ENCODE data around the gene ATOH1. TPM values are rescaled to one million over a fixed set of nuclear protein-coding genes. Genes with fewer than 3 reads are reported as not detected.

Gene ATOH1
- total RNA-seq, 6 donors from 2014 or later: not detected

- DNase-seq (no peak), ATAC-seq (ENCODE audit: low FRiP score in 2 of 2) (no peak)
- WGBS, 2 donors: 59 to 62% methylated on average over 2 of the region's 2 CpGs
- no peaks in the 10 kb centered on the region for H3K4me1 ChIP-seq
- no peaks in the 10 kb centered on the region for H3K27me3 ChIP-seq
- no peak overlapping the region for H3K4me3 ChIP-seq
- H3K9me3 ChIP-seq: no peaks in the 10 kb centered on the region
- no peak overlapping the region for H3K27ac ChIP-seq
- TF ChIP-seq POLR2AphosphoS5 (IDR thresholded peaks at IDR 0.05) (no peak), EP300 (IDR thresholded peaks at IDR 0.05) (no peak), POLR2A (IDR thresholded peaks at IDR 0.05) (no peak)
- TF ChIP-seq, protein P1, sequence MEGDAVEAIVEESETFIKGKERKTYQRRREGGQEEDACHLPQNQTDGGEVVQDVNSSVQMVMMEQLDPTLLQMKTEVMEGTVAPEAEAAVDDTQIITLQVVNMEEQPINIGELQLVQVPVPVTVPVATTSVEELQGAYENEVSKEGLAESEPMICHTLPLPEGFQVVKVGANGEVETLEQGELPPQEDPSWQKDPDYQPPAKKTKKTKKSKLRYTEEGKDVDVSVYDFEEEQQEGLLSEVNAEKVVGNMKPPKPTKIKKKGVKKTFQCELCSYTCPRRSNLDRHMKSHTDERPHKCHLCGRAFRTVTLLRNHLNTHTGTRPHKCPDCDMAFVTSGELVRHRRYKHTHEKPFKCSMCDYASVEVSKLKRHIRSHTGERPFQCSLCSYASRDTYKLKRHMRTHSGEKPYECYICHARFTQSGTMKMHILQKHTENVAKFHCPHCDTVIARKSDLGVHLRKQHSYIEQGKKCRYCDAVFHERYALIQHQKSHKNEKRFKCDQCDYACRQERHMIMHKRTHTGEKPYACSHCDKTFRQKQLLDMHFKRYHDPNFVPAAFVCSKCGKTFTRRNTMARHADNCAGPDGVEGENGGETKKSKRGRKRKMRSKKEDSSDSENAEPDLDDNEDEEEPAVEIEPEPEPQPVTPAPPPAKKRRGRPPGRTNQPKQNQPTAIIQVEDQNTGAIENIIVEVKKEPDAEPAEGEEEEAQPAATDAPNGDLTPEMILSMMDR (IDR thresholded peaks at IDR 0.05): no peak
- H3K36me3 ChIP-seq: no peaks in the 10 kb centered on the region
These were observed 14.2 kb downstream of the ATOH1 start for GRCh38 chr4:93842601-93843252.

- DNase-seq (no peak), ATAC-seq (ENCODE audit: low FRiP score in 2 of 2) (no peak)
- no peaks in the 10 kb centered on the region for H3K27me3 ChIP-seq
- no peaks in the 10 kb centered on the region for H3K4me1 ChIP-seq
- TF ChIP-seq, protein P1 (IDR thresholded peaks at IDR 0.05): no peak
- TF ChIP-seq EP300 (IDR thresholded peaks at IDR 0.05) (no peak), POLR2A (IDR thresholded peaks at IDR 0.05) (no peak), POLR2AphosphoS5 (IDR thresholded peaks at IDR 0.05) (no peak)
- no peak overlapping the region for H3K27ac ChIP-seq
- H3K36me3 ChIP-seq: no peaks in the 10 kb centered on the region
- no peaks in the 10 kb centered on the region for H3K9me3 ChIP-seq
- H3K4me3 ChIP-seq: no peak overlapping the region
These were observed 15.2 kb downstream of the ATOH1 start for GRCh38 chr4:93843772-93844171.

- Histone ChIP-seq H3K4me3 (no peak overlapping the region), H3K27ac (no peak overlapping the region), H3K9me3 (no peaks in the 10 kb centered on the region), H3K36me3 (no peaks in the 10 kb centered on the region), H3K27me3 (no peaks in the 10 kb centered on the region), H3K4me1 (no peaks in the 10 kb centered on the region)
- TF ChIP-seq EP300 (IDR thresholded peaks at IDR 0.05) (no peak), POLR2AphosphoS5 (IDR thresholded peaks at IDR 0.05) (no peak), POLR2A (IDR thresholded peaks at IDR 0.05) (no peak)
- TF ChIP-seq, protein P1 (IDR thresholded peaks at IDR 0.05): no peak
- no peak for ATAC-seq (ENCODE audit: low FRiP score in 2 of 2)
- no peak for DNase-seq
- WGBS, 2 donors: 87 to 88% methylated on average over 3 of the region's 3 CpGs
These were observed 24.1 kb downstream of the ATOH1 start for GRCh38 chr4:93852680-93853079.

- Histone ChIP-seq H3K4me3 (no peak overlapping the region), H3K36me3 (no peaks in the 10 kb centered on the region), H3K27me3 (no peaks in the 10 kb centered on the region), H3K27ac (no peak overlapping the region), H3K9me3 (no peaks in the 10 kb centered on the region), H3K4me1 (no peaks in the 10 kb centered on the region)
- TF ChIP-seq, protein P1 (IDR thresholded peaks at IDR 0.05): no peak
- TF ChIP-seq POLR2AphosphoS5 (IDR thresholded peaks at IDR 0.05): no peak
- no peak for TF ChIP-seq EP300 (IDR thresholded peaks at IDR 0.05)
- 46 to 52% methylated on average over 1 of the region's 1 CpG for WGBS, 2 donors
- no peak for DNase-seq
- no peak for ATAC-seq (ENCODE audit: low FRiP score in 2 of 2)
These were observed 27.4 kb downstream of the ATOH1 start for GRCh38 chr4:93855926-93856325.

- DNase-seq: no peak
- H3K36me3 ChIP-seq: no peaks in the 10 kb centered on the region
- H3K9me3 ChIP-seq: no peaks in the 10 kb centered on the region
- no peaks in the 10 kb centered on the region for H3K27me3 ChIP-seq
- TF ChIP-seq POLR2A (IDR thresholded peaks at IDR 0.05): no peak
- TF ChIP-seq EP300 (IDR thresholded peaks at IDR 0.05): no peak
- no peaks in the 10 kb centered on the region for H3K4me1 ChIP-seq
- no peak overlapping the region for H3K27ac ChIP-seq
- no peak for ATAC-seq (ENCODE audit: low FRiP score in 2 of 2)
- WGBS, 2 donors: 87 to 94% methylated on average over 2 of the region's 2 CpGs
- no peak overlapping the region for H3K4me3 ChIP-seq
These were observed 37.1 kb downstream of the ATOH1 start for GRCh38 chr4:93865650-93866049.
